PFSK-1 (cell line): ENCODE data around the gene RYR3.

ENCODE experiments used
- FOXP2 ChIP-seq: optimal IDR thresholded peaks from 2 replicates; pipeline ENCODE3; 2011; ENCODE audit warnings: borderline replicate concordance, control low read depth, inconsistent platforms; ENCODE audit not compliant: insufficient read depth; ENCODE audit errors: extremely low read length, extremely low read depth
- POLR2AphosphoS5 ChIP-seq: IDR thresholded peaks from 2 replicates; pipeline ENCODE4 v1.6.1; 2012; ENCODE audit warnings: low read depth, mild to moderate bottlenecking, control low read depth, low read length, moderate library complexity
- SIN3A ChIP-seq: IDR thresholded peaks from 2 replicates; pipeline ENCODE4 v1.6.1; 2012; ENCODE audit warnings: mild to moderate bottlenecking, low read length, moderate library complexity, borderline replicate concordance; ENCODE audit not compliant: insufficient read depth
- TAF1 ChIP-seq: IDR thresholded peaks from 2 replicates; pipeline ENCODE4 v1.6.1; 2012; ENCODE audit warnings: low read length, control low read depth, borderline replicate concordance; ENCODE audit not compliant: insufficient read depth
- TF ChIP-seq, protein P1 (sequence below), 2 experiments: IDR thresholded peaks; 2 replicates each; pipeline versions ENCODE4 v1.6.1 to v1.8.0; 2011 to 2012; ENCODE audit warnings: low read depth in 2 of 2, low read length in 2 of 2, control low read depth in 1 of 2, inconsistent platforms in 1 of 2, mild to moderate bottlenecking in 1 of 2, moderate library complexity in 1 of 2; ENCODE audit not compliant: insufficient read depth in 1 of 2

DNA sequence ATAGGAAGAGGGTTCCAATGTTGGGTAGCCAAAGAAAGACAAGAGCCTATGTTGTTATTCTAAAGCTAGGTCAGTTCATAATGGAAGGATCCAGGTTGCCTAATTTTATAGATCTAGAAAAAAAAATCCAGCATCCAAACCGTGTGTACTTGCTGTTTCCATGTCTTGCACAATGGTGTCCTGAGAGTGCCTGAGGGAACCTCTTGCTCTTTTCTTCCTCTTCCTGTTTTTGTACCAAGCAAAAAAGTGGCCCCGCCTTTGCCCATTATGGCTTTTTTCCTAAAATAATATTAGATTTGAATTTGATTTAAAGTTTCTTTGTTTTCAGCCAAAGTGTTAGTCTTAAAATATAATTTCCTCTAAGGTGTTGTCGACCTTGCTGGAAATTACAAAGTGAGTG lies 224.4 kb downstream of the RYR3 start:
- no peak for TF ChIP-seq POLR2AphosphoS5
- TF ChIP-seq TAF1 = no peak
- TF ChIP-seq, protein P1, sequence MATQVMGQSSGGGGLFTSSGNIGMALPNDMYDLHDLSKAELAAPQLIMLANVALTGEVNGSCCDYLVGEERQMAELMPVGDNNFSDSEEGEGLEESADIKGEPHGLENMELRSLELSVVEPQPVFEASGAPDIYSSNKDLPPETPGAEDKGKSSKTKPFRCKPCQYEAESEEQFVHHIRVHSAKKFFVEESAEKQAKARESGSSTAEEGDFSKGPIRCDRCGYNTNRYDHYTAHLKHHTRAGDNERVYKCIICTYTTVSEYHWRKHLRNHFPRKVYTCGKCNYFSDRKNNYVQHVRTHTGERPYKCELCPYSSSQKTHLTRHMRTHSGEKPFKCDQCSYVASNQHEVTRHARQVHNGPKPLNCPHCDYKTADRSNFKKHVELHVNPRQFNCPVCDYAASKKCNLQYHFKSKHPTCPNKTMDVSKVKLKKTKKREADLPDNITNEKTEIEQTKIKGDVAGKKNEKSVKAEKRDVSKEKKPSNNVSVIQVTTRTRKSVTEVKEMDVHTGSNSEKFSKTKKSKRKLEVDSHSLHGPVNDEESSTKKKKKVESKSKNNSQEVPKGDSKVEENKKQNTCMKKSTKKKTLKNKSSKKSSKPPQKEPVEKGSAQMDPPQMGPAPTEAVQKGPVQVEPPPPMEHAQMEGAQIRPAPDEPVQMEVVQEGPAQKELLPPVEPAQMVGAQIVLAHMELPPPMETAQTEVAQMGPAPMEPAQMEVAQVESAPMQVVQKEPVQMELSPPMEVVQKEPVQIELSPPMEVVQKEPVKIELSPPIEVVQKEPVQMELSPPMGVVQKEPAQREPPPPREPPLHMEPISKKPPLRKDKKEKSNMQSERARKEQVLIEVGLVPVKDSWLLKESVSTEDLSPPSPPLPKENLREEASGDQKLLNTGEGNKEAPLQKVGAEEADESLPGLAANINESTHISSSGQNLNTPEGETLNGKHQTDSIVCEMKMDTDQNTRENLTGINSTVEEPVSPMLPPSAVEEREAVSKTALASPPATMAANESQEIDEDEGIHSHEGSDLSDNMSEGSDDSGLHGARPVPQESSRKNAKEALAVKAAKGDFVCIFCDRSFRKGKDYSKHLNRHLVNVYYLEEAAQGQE (IDR thresholded peaks at IDR 0.05; ENCODE audit: insufficient read depth in 1 of 2, low read depth in 2 of 2, low read length in 2 of 2) = no peak
- TF ChIP-seq SIN3A = no peak
- no peak for TF ChIP-seq FOXP2
